ENCODE data around the gene GPR160.

- TF ChIP-seq, protein P1, sequence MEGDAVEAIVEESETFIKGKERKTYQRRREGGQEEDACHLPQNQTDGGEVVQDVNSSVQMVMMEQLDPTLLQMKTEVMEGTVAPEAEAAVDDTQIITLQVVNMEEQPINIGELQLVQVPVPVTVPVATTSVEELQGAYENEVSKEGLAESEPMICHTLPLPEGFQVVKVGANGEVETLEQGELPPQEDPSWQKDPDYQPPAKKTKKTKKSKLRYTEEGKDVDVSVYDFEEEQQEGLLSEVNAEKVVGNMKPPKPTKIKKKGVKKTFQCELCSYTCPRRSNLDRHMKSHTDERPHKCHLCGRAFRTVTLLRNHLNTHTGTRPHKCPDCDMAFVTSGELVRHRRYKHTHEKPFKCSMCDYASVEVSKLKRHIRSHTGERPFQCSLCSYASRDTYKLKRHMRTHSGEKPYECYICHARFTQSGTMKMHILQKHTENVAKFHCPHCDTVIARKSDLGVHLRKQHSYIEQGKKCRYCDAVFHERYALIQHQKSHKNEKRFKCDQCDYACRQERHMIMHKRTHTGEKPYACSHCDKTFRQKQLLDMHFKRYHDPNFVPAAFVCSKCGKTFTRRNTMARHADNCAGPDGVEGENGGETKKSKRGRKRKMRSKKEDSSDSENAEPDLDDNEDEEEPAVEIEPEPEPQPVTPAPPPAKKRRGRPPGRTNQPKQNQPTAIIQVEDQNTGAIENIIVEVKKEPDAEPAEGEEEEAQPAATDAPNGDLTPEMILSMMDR (IDR thresholded peaks at IDR 0.05): no peak
- TF ChIP-seq POLR2AphosphoS5 (IDR thresholded peaks at IDR 0.05; ENCODE audit: insufficient read depth in 1 of 2, low read depth in 1 of 2): no peak
These were observed 19.1 kb downstream of the GPR160 start for GRCh38 chr3:170056710-170057454.

All from vagina (tissue), 2 donors.